Gastroesophageal sphincter (tissue), 3 donors: ENCODE data around the gene AVPR1A.

Source experiments
- CTCF ChIP-seq, 4 experiments: fragments of 200-600 bp in 2 of 4; fragments of 450-650 bp in 2 of 4; sonication (generic) in 1 of 4; IDR thresholded peaks; one replicate each; pipeline ENCODE4 v1.5.1; 2017 to 2019; ENCODE audit warnings: antibody characterized with exemption in 4 of 4, mild to moderate bottlenecking in 2 of 4, moderate library complexity in 2 of 4
- EP300 ChIP-seq: sonication (generic); formaldehyde crosslinking; IDR thresholded peaks from one replicate; pipeline ENCODE4 v1.6.1; 2017; ENCODE audit warnings: antibody characterized with exemption, mild to moderate bottlenecking

- TF ChIP-seq CTCF (IDR thresholded peaks at IDR 0.05) (no peak), EP300 (no peak)
These were observed 890 bp downstream of the AVPR1A start for GRCh38 chr12:63149909-63150712.
